ENCODE results near the gene MST1.
A peak's percentile ranks its signal among the peaks of the same experiment; 100 is the strongest.

- TF ChIP-seq, protein P1, sequence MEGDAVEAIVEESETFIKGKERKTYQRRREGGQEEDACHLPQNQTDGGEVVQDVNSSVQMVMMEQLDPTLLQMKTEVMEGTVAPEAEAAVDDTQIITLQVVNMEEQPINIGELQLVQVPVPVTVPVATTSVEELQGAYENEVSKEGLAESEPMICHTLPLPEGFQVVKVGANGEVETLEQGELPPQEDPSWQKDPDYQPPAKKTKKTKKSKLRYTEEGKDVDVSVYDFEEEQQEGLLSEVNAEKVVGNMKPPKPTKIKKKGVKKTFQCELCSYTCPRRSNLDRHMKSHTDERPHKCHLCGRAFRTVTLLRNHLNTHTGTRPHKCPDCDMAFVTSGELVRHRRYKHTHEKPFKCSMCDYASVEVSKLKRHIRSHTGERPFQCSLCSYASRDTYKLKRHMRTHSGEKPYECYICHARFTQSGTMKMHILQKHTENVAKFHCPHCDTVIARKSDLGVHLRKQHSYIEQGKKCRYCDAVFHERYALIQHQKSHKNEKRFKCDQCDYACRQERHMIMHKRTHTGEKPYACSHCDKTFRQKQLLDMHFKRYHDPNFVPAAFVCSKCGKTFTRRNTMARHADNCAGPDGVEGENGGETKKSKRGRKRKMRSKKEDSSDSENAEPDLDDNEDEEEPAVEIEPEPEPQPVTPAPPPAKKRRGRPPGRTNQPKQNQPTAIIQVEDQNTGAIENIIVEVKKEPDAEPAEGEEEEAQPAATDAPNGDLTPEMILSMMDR (IDR thresholded peaks at IDR 0.05), result peak in 1 of 3 donors; percentile 45
- no peak for TF ChIP-seq POLR2A (IDR thresholded peaks at IDR 0.05)
Measured at GRCh38 chr3:49671291-49672288, 17.7 kb downstream of the MST1 start.
